ENCODE results near the gene LRRFIP1. TPM values are rescaled to one million over a fixed set of nuclear protein-coding genes. Genes with fewer than 3 reads are reported as not detected.

The LRRFIP1 gene
- polyA plus RNA-seq, 1 donor = 101 TPM

- DNase-seq = no peak
Observed at GRCh38 chr2:237702441-237703391, 75.3 kb downstream of the LRRFIP1 start.

GRCh38 chr2:237704501-237705434 is 77.4 kb downstream of the LRRFIP1 start:
- DNase-seq = no peak

GRCh38 chr2:237706257-237706656 is 78.9 kb downstream of the LRRFIP1 start:
- DNase-seq = no peak

- no peak for DNase-seq
Observed at GRCh38 chr2:237708065-237708398, 80.6 kb downstream of the LRRFIP1 start.

GRCh38 chr2:237708491-237708890 is 81.1 kb downstream of the LRRFIP1 start:
- no peak for DNase-seq

- DNase-seq = no peak
Observed at GRCh38 chr2:237708961-237709360, 81.6 kb downstream of the LRRFIP1 start.

GRCh38 chr2:237711458-237712150 is 84.2 kb downstream of the LRRFIP1 start:
- no peak for DNase-seq

- no peak for DNase-seq
Observed at GRCh38 chr2:237712477-237713377, 85.3 kb downstream of the LRRFIP1 start.

- no peak for DNase-seq
Observed at GRCh38 chr2:237714690-237715458, 87.5 kb downstream of the LRRFIP1 start.

- no peak for DNase-seq
Observed at GRCh38 chr2:237715459-237715947, 88.1 kb downstream of the LRRFIP1 start.

GRCh38 chr2:237716011-237716410 is 88.6 kb downstream of the LRRFIP1 start:
- no peak for DNase-seq

GRCh38 chr2:237717366-237718276 is 90.2 kb downstream of the LRRFIP1 start:
- no peak for DNase-seq

- no peak for DNase-seq
Observed at GRCh38 chr2:237718277-237718634, 90.9 kb downstream of the LRRFIP1 start.

GRCh38 chr2:237720444-237720843 is 93.1 kb downstream of the LRRFIP1 start:
- DNase-seq = no peak

- DNase-seq = no peak
Observed at GRCh38 chr2:237720957-237721356, 93.6 kb downstream of the LRRFIP1 start.

- DNase-seq = no peak
Observed at GRCh38 chr2:237721458-237721857, 94.1 kb downstream of the LRRFIP1 start.

- DNase-seq = no peak
Observed at GRCh38 chr2:237722616-237723015, 95.2 kb downstream of the LRRFIP1 start.

GRCh38 chr2:237723023-237723422 is 95.6 kb downstream of the LRRFIP1 start:
- no peak for DNase-seq

- no peak for DNase-seq
Observed at GRCh38 chr2:237723602-237724001, 96.2 kb downstream of the LRRFIP1 start.

Data from left kidney (tissue), 2 donors.